ENCODE results near the gene NECTIN2. TPM values are rescaled to one million over a fixed set of nuclear protein-coding genes. Genes with fewer than 3 reads are reported as not detected.

Gene NECTIN2
- total and polyA plus RNA-seq, 10 donors = 14.3 to 136 (median 98.6) TPM

DNA sequence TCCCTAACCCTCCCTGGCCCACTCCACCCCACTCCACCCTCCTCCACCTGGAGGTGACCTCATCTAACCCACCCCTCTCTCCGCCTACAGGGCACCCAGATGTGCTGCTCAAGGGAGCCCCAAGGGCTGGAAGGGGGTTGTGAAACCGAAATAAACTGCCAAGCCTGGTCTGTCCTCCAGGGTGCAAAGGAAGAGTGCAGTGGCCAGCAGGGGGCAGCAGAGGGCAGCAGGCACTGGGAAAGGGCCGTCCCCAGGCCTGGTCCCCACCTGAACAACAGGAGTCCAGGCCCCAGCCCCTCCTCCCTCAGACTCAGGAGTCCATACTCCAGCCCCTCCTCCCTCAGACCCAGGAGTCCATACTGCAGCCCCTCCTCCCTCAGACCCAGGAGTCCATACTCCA, 45.6 kb upstream of the NECTIN2 start:
- peak; percentile 94 for DNase-seq
- peaks cover 0 to 29% (median 24%) of the 10 kb centered on the region in 6 donors for H3K4me1 ChIP-seq
- no peaks in the 10 kb centered on the region for H3K27me3 ChIP-seq (replicated peaks in 1 of 7)
- TF ChIP-seq POLR2AphosphoS5 (IDR thresholded peaks at IDR 0.05) (peak in 2 of 3 donors; percentile 42 to 49), POLR2A (IDR thresholded peaks at IDR 0.05) (no peak)
- TF ChIP-seq, protein P1, sequence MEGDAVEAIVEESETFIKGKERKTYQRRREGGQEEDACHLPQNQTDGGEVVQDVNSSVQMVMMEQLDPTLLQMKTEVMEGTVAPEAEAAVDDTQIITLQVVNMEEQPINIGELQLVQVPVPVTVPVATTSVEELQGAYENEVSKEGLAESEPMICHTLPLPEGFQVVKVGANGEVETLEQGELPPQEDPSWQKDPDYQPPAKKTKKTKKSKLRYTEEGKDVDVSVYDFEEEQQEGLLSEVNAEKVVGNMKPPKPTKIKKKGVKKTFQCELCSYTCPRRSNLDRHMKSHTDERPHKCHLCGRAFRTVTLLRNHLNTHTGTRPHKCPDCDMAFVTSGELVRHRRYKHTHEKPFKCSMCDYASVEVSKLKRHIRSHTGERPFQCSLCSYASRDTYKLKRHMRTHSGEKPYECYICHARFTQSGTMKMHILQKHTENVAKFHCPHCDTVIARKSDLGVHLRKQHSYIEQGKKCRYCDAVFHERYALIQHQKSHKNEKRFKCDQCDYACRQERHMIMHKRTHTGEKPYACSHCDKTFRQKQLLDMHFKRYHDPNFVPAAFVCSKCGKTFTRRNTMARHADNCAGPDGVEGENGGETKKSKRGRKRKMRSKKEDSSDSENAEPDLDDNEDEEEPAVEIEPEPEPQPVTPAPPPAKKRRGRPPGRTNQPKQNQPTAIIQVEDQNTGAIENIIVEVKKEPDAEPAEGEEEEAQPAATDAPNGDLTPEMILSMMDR (IDR thresholded peaks at IDR 0.05 in 8 of 11, conservative IDR thresholded peaks at IDR 0.05 in 3 of 11) = peak; percentile 90 to 97 (median 92)
- 0 to 1% (median 0%) methylated on average over 3 of the region's 3 CpGs for WGBS, 5 donors
- no peak overlapping the region for H3K4me3 ChIP-seq
- no peaks in the 10 kb centered on the region for H3K36me3 ChIP-seq
- peak overlapping the region in 2 of 8 donors; percentile 23 to 44 for H3K27ac ChIP-seq
- intact Hi-C loops (cut with DNase I; ENCODE audit: low total_unique reads) = loop anchor here (5.0 kb wide), 1 partner anchor 42 kb away; no protein-coding TSS in a partner anchor
- peaks cover 0 to 5% (median 0%) of the 10 kb centered on the region in 8 donors for H3K9me3 ChIP-seq

DNA sequence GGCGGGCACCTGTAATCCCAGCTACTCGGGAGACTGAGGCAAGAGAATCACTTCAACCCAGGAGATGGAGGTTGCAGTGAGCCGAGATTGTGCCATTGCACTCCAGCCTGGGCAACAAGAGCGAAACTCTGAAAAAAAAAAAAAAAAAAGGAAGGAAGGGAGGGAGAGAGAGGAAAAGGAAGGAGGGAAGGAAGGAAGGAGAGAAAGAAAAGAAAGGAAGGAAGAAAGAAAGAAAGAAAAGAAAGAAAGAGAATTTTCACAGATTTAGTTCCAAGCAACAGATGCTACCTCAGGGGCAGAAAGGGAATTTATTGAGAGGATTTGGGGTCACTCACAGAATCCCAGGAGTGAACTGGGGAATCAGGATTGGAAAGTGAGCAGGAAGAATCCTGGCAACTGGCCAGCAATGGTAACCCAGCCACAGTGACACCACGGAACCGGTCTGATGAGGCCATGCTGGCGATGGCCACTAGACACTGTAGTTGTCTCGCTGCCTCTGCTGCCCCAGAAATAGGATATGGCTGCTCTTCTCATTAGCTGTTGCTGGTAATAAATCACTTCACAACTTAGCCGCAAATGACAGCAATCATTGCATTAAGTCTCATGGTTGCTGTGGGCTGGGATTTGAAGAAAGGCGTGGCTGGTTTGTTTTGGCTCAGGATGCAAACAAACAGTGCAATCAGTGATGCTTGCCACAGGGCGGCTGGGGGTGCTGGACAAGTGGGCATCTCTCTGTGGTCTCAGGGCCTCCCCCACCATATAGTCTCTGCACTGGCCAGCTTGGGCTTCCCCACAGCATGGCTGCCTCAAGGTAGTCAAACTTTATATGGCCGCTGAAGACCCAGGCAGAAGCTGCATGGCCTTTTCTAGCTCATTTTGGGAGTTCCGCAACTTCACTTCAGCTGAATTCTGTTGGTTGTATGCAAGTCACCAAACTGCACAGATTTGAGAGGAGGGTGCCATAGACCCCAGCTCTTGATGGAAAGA, 42.4 kb upstream of the NECTIN2 start:
- no peak for TF ChIP-seq POLR2A (IDR thresholded peaks at IDR 0.05)
- TF ChIP-seq, protein P1 (IDR thresholded peaks at IDR 0.05 in 8 of 11, conservative IDR thresholded peaks at IDR 0.05 in 3 of 11) = no peak
- no peak for TF ChIP-seq POLR2AphosphoS5 (IDR thresholded peaks at IDR 0.05)
- Histone ChIP-seq H3K27ac (no peak overlapping the region), H3K36me3 (no peaks in the 10 kb centered on the region), H3K27me3 (replicated peaks in 1 of 7) (peaks cover 0 to 16% (median 0%) of the 10 kb centered on the region in 7 donors), H3K9me3 (peaks cover 0 to 5% (median 0%) of the 10 kb centered on the region in 8 donors), H3K4me3 (no peak overlapping the region), H3K4me1 (peaks cover 10 to 22% (median 17%) of the 10 kb centered on the region in 6 donors)
- no peak for DNase-seq
- intact Hi-C loops (cut with DNase I; ENCODE audit: low total_unique reads) = loop anchor here (5.0 kb wide), 1 partner anchor 39 kb away; no protein-coding TSS in a partner anchor
- WGBS, 5 donors = 80 to 88% (median 85%) methylated on average over 13 of the region's 13 CpGs

GRCh38 chr19:44806291-44806690, 39.8 kb upstream of the NECTIN2 start:
- H3K36me3 ChIP-seq = no peaks in the 10 kb centered on the region
- peaks cover 0 to 36% (median 0%) of the 10 kb centered on the region in 7 donors for H3K27me3 ChIP-seq (replicated peaks in 1 of 7)
- TF ChIP-seq, protein P1 (IDR thresholded peaks at IDR 0.05 in 8 of 11, conservative IDR thresholded peaks at IDR 0.05 in 3 of 11) = no peak
- TF ChIP-seq POLR2AphosphoS5 (IDR thresholded peaks at IDR 0.05) = no peak
- TF ChIP-seq POLR2A (IDR thresholded peaks at IDR 0.05) = no peak
- peaks cover 6 to 35% (median 27%) of the 10 kb centered on the region in 6 donors for H3K4me1 ChIP-seq
- no peak overlapping the region for H3K27ac ChIP-seq
- intact Hi-C loops (cut with DNase I; ENCODE audit: low total_unique reads) = no loop called here
- WGBS, 5 donors = 86 to 93% (median 88%) methylated on average over 7 of the region's 7 CpGs
- no peak overlapping the region for H3K4me3 ChIP-seq
- no peak for DNase-seq
- peaks cover 0 to 5% (median 0%) of the 10 kb centered on the region in 8 donors for H3K9me3 ChIP-seq

- intact Hi-C loops (cut with DNase I; ENCODE audit: low total_unique reads) = no loop called here
- Histone ChIP-seq H3K4me3 (no peak overlapping the region), H3K9me3 (peaks cover 0 to 5% (median 0%) of the 10 kb centered on the region in 8 donors), H3K36me3 (peaks cover 0 to 3% (median 0%) of the 10 kb centered on the region in 6 donors), H3K27me3 (replicated peaks in 1 of 7) (peaks cover 0 to 36% (median 0%) of the 10 kb centered on the region in 7 donors), H3K27ac (peak overlapping the region in 2 of 8 donors; percentile 74 to 75), H3K4me1 (peaks cover 6 to 35% (median 27%) of the 10 kb centered on the region in 6 donors)
- TF ChIP-seq POLR2A (IDR thresholded peaks at IDR 0.05) = no peak
- TF ChIP-seq, protein P1 (IDR thresholded peaks at IDR 0.05 in 8 of 11, conservative IDR thresholded peaks at IDR 0.05 in 3 of 11) = no peak
- TF ChIP-seq POLR2AphosphoS5 (IDR thresholded peaks at IDR 0.05) = no peak
- no peak for DNase-seq
- WGBS, 5 donors = 83 to 95% (median 88%) methylated on average over 4 to 5 of the region's 5 CpGs; no CpG with 5 or more reads in 1 of the 5 donors
Measured at GRCh38 chr19:44807162-44807561, 38.9 kb upstream of the NECTIN2 start.

All from spleen (tissue), 11 donors.